Endothelial cell of umbilical vein (primary cell): Measurements from ENCODE around the gene FAM107A.

Source experiments
- EZH2 ChIP-seq: IDR thresholded peaks from 2 replicates; pipeline ENCODE4 v1.6.1; 2012; ENCODE audit warnings: borderline replicate concordance, low read depth, mild to moderate bottlenecking, moderate library complexity, low read length, inconsistent platforms; ENCODE audit not compliant: severe bottlenecking
- POLR2A ChIP-seq: IDR thresholded peaks from 2 replicates; pipeline ENCODE4 v1.6.1; 2012; ENCODE audit warnings: low read depth, mild to moderate bottlenecking, control low read depth, low read length
- POLR2AphosphoS5 ChIP-seq: IDR thresholded peaks from 2 replicates; pipeline ENCODE4 v1.6.1; 2012; ENCODE audit warnings: low read depth, mild to moderate bottlenecking, control low read depth, low read length, moderate library complexity; ENCODE audit not compliant: insufficient read depth
- TF ChIP-seq, protein P1 (sequence below): IDR thresholded peaks from 2 replicates; pipeline ENCODE4 v1.6.1; 2011; ENCODE audit not compliant: insufficient read depth, insufficient read length
- TF ChIP-seq, protein P2 (sequence below), 2 donors: IDR thresholded peaks; 1 replicate in 1 of 2; 2 replicates in 1 of 2; pipeline ENCODE4 v1.5.1; 2011; ENCODE audit warnings: low read length in 2 of 2, mild to moderate bottlenecking in 2 of 2, moderate library complexity in 2 of 2, control low read depth in 1 of 2, inconsistent platforms in 1 of 2, low read depth in 1 of 2; ENCODE audit not compliant: insufficient read depth in 1 of 2; ENCODE audit errors: extremely low read depth in 1 of 2

DNA sequence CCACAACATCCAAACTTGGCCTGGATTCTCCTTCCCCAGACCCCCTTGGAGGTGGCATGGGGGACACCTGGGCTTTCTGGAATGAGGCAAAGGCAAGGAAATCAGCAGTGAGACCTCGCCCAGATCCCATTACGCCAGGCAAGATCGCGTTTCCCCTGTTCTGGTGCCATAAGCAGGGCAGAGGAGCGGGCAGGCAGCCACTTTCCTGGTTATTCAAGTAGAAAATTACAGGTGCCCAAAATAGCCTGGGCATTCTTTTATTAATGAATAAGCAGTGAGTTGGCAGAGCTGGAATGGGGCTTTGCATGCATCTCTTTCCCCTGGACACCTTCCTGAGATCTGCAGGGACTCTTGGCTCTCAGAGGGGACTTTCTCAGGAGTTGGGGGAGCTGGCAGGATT, 31.5 kb upstream of the FAM107A start:
- TF ChIP-seq, protein P1, sequence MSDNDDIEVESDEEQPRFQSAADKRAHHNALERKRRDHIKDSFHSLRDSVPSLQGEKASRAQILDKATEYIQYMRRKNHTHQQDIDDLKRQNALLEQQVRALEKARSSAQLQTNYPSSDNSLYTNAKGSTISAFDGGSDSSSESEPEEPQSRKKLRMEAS, result no peak
- TF ChIP-seq POLR2A, result no peak
- TF ChIP-seq, protein P2, sequence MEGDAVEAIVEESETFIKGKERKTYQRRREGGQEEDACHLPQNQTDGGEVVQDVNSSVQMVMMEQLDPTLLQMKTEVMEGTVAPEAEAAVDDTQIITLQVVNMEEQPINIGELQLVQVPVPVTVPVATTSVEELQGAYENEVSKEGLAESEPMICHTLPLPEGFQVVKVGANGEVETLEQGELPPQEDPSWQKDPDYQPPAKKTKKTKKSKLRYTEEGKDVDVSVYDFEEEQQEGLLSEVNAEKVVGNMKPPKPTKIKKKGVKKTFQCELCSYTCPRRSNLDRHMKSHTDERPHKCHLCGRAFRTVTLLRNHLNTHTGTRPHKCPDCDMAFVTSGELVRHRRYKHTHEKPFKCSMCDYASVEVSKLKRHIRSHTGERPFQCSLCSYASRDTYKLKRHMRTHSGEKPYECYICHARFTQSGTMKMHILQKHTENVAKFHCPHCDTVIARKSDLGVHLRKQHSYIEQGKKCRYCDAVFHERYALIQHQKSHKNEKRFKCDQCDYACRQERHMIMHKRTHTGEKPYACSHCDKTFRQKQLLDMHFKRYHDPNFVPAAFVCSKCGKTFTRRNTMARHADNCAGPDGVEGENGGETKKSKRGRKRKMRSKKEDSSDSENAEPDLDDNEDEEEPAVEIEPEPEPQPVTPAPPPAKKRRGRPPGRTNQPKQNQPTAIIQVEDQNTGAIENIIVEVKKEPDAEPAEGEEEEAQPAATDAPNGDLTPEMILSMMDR (IDR thresholded peaks at IDR 0.05; ENCODE audit: extremely low read depth in 1 of 2, insufficient read depth in 1 of 2, low read depth in 1 of 2, low read length in 2 of 2), result no peak
- TF ChIP-seq EZH2, result no peak
- no peak for TF ChIP-seq POLR2AphosphoS5
